NCI-H2196 (cell line): ENCODE data around the gene B4GALT3.

ENCODE experiments used
- DNase-seq: peaks from one replicate; lab custom pipeline; 2025; ENCODE audit not compliant: unreplicated experiment; lab: John Stamatoyannopoulos, UW

Gene B4GALT3

DNA sequence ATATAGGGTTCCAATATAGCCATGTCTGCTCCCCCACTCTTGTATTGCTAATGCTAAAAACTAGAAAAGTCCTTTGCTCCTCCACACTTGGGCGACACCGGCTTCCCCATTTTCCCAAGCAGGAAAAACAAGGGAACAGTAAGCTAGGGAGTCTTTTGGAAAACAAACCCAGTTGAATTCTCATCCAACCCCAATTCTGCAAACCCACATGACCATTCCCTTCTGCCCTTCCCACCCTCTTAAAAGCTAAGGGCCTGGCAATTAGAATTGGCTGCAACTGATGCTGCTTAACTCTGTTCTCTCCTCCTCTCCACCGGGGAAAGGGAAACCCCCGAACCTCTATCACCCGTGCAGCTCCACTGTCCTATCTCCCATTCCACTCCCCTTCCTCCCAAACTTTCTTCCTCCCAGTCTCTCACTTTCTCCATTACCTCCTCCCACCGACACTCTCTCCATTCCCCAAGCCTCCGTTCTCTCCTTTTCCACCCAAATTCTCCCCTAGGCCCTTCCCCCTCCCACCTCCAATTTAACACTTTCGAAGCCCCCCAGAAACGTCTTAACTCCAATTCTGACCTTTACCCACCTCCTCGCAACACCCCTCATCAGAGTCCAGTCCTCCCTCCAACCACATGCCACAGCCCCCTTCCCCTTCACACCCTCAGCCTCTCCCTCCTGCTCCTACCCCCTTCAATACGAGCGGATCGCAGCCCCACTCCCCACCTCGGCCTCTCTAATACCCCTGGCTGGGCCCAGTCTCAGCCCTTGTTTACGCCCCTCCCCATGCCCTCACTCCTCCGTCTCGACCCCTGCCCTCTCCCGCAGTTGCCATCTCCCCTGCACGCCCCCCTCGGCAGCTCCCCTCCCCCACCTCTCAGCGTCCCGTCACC, 45.5 kb downstream of the B4GALT3 start:
- DNase-seq = no peak

- DNase-seq = no peak
Observed at GRCh38 chr1:161130266-161130665, 47.0 kb downstream of the B4GALT3 start.

DNA sequence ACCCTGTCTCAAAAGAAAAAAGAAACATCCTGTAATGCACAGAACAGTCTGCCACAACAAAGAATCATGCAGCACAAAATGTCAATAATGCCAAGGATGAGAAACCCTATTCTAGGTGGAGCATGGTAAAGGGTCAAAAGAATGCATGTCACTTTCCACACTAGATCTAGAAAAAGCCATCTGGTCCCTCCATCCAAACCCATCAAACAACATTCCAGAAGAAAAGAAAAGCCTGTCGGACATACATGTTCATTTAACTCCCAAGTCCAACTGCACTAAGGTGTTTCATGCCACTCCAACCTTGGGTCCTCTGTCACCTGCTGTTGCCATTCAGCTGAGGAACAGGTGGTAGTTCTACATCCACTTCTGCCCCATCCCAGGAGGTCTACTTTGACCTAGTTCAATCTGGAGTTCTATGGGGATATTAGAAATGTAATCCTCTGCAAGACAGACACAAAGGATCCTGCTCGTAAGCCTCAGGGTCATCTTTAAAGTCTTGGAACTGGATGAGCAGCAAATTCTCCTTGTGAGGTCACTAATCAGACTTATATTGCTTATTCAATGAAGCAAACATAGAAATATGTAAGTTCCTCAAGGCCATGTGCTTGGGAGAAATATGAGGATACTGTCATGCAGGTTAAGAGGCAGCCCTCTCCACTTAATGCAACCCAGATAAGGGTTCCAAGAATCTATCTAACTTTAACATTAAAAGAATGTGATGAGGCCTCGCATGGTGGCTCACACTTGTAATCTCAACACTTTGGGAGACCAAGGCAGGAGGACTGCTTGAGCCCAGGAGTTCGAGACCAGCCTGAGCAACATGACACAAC, 48.5 kb downstream of the B4GALT3 start:
- no peak for DNase-seq

GRCh38 chr1:161127649-161128048, 49.7 kb downstream of the B4GALT3 start:
- DNase-seq = no peak

- DNase-seq = no peak
Observed at GRCh38 chr1:161122967-161123366, 54.3 kb downstream of the B4GALT3 start.

DNA sequence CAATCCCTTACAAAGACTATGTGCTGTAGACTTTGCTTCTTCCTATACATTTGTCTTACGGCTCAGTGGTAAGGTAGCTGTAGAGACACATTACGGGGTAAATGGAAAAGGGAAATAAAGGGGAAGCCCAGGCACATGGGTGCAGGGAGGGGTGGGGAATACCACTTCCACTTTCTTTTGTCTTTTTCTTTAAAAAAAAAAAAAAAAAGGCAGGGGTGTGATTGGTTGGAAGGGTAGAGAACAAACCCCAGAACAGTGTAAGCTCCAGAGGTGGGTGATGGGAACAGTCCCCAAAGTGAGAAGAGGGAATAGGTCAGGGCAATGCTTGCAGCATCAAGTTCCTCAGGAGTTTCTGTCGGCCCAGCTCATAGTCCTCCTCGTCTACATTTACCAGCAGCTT, 55.5 kb downstream of the B4GALT3 start:
- DNase-seq = no peak
